ENCODE measurements around the gene SCN5A. TPM values are rescaled to one million over a fixed set of nuclear protein-coding genes. Genes with fewer than 3 reads are reported as not detected.

Gene SCN5A
- total RNA-seq, result 4.9 and 5.2 TPM in 2 replicates

GRCh38 chr3:38649500-38650247 lies at the start of gene SCN5A:
Gene SCN5A (minus strand): TSS chr3:38649687. CDS start chr3:38633307, 16,380 bp downstream.

Other genes starting within 250 kb of the SCN5A start
- gene ACVR2B, start 195.8 kb downstream of the SCN5A start, total RNA-seq, result 2.6 and 4.0 TPM in 2 replicates
- gene EXOG, start 153.3 kb downstream of the SCN5A start, total RNA-seq, result 6.8 and 11.6 TPM in 2 replicates
- gene SCN10A, start 166.5 kb upstream of the SCN5A start, total RNA-seq, result under 0.01 TPM in 2 replicates